Astrocyte of the spinal cord (primary cell): ENCODE measurements around the gene ELP2.

ENCODE experiments used
- DNase-seq: peaks from one replicate; pipeline ENCODE4 v3.0.0; 2011; ENCODE audit warnings: low read depth, low spot score
- H3K4me3 ChIP-seq: 2 replicates; pipeline ENCODE4 v1.5.1; 2011; ENCODE audit warnings: low read depth, mild to moderate bottlenecking, low read length, moderate library complexity
- in situ Hi-C: cut with HindIII; loops from 2 replicates; pipeline ENCODE4 v1.10.0; 2017; ENCODE audit warnings: low sequenced_read_pairs
- TF ChIP-seq, protein P1 (sequence below): IDR thresholded peaks from 2 replicates; pipeline ENCODE4 v1.5.1; 2012; ENCODE audit warnings: low read depth, mild to moderate bottlenecking, low read length, inconsistent platforms

The ELP2 gene

DNA sequence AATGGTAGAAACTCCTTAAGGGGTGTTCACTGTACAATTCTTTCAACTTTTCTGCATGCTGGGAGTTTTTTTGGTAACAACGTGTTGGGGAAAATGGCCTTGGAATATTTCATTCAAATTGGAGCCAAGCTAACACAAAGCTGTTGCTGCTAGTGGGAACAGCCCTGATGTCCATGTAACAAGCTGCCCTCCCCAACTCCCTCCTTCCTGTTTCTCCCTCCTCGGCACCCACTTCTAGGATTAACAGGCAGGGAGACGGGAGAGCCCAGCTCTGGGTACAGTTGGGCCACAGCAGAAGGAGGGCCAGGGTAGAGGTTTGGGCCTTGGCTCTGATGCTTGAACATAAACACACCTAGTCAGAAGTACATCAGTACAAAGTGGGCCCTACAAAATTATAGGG, 48.2 kb downstream of the ELP2 start:
- TF ChIP-seq, protein P1, sequence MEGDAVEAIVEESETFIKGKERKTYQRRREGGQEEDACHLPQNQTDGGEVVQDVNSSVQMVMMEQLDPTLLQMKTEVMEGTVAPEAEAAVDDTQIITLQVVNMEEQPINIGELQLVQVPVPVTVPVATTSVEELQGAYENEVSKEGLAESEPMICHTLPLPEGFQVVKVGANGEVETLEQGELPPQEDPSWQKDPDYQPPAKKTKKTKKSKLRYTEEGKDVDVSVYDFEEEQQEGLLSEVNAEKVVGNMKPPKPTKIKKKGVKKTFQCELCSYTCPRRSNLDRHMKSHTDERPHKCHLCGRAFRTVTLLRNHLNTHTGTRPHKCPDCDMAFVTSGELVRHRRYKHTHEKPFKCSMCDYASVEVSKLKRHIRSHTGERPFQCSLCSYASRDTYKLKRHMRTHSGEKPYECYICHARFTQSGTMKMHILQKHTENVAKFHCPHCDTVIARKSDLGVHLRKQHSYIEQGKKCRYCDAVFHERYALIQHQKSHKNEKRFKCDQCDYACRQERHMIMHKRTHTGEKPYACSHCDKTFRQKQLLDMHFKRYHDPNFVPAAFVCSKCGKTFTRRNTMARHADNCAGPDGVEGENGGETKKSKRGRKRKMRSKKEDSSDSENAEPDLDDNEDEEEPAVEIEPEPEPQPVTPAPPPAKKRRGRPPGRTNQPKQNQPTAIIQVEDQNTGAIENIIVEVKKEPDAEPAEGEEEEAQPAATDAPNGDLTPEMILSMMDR, result no peak
- in situ Hi-C loops, result no loop called here
- no peak for DNase-seq
- no peak overlapping the region for H3K4me3 ChIP-seq

DNA sequence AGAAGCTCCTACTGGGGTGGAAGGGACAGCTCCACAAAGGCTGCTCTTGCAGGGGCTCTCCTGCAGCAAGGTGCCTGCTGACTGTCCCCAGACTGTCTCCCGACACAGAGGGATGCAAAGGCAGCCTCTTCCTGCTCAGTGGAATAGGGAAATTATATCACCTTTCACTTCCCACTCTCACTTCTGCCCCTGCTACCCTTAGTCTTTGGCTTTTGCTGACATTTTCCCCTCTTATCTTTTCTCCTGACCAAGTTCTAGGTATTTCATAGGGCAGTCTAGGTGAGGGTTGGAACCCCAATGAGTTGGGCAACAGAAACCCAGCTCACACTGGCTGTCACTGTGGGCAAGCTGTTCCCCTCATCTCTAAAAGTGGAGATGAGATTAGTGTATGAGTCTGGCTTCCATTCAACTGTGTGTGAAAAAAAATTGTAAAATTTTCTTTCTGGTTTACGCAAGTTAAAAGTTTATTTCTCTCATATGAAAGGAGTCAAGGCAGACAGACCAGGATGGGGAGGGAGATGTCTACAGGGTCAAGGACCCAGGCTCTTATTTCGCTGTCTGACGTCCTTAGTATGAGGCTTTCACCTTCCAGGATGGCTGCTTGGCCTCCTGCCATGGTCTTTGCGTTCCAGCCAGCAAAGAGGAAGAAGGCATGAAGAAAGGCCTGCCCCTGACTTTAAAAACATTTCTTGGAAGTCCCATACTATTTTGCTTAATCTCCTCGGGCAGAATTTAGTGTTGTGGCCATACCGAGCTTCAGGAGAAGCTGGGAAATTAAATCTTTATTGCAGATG, 50.1 kb downstream of the ELP2 start:
- TF ChIP-seq, protein P1, result no peak
- DNase-seq, result peak; percentile 93
- in situ Hi-C loops, result no loop called here
- H3K4me3 ChIP-seq, result no peak overlapping the region

DNA sequence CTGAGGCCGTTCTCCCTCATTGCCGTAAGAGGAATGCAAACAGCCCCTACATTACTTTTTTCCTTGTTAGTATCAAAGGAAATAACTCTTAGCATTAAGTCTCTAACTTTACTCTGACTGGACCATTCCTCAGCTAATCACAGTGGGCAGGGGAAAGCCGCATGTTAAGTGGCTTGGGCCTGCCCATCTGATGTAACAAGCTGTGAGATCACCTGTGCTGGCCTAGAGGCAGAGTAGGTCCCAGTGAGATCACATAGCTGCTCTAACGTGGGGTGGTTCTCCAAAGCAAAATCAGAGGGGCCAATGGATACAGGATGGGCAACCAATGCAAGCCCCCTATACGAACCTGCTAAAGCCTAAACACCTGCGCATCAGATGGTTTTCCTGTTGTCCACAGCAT, 51.7 kb downstream of the ELP2 start:
- H3K4me3 ChIP-seq, result no peak overlapping the region
- TF ChIP-seq, protein P1, result no peak
- in situ Hi-C loops, result no loop called here
- DNase-seq, result no peak

DNA sequence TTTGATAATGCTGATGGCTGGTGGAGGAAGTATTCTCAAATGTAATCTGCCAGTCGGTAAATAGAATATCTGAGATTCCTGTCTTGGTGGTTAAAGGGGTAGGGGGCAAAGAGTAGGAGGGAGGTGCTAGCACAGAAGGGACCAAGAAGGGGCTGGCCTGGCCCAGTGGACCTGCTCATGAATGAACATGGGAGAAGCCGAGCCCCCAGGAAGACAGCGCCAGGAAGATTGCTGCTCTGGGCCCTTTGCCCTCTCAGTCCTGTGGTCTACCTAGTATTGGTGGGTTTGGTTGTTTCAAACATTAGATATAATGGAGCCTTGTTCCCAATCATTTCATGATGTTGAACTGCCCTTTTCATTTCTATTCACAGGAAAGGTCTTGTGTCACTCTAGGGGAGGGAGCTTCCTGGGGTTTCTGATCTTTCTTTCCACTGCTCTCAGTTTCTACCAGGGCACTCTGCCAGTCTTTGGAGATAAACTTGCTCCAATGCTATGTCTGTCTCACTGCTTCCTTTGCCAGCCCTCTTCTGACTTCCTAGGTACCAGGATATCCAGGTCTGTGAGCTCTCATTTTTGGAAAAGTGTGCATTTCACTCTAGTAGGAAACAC, 52.3 kb downstream of the ELP2 start:
- in situ Hi-C loops, result no loop called here
- no peak overlapping the region for H3K4me3 ChIP-seq
- no peak for DNase-seq
- TF ChIP-seq, protein P1, result no peak

DNA sequence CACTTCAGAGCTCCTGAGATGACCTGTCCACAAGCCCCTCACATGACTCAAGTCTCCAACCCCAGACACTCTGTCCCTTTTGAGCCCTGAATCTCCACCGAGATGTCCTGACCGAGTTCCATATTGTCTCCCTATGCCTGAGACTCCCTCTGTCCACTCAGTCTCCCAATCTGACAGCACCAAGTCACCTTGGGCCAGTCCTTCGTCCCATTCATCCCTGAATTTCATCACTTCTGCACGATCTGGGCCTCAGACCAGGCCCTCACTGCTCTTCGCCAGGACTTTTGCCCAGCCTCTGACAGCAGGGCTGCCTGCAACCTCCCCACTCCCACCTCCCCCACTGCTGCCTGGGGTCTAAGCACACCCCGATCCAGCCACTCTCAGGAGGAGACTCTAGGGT, 53.3 kb downstream of the ELP2 start:
- TF ChIP-seq, protein P1, result no peak
- no peak overlapping the region for H3K4me3 ChIP-seq
- in situ Hi-C loops, result no loop called here
- DNase-seq, result no peak

DNA sequence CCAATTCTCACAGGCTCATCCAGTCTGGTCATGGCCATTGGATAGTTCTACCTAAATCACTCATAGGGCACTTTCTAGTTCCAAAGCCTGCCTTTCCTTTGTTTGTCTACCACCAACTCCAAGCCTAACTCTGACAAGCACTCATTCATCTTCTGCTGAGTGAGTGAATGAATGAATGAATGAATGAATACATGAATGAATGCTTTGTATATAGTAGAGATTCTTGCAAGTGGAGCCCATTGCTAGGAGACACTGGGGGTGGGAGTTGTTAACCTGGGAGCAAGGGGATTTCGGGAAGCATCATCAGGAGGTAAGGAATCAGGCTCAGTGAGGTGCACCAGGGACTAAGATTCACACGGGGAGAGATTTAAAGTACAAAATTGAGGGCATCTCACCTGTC, 54.3 kb downstream of the ELP2 start:
- DNase-seq, result no peak
- H3K4me3 ChIP-seq, result no peak overlapping the region
- TF ChIP-seq, protein P1, result no peak
- in situ Hi-C loops, result no loop called here
